WTC11 (cell line): ENCODE results near the gene FYN. TPM values are rescaled to one million over a fixed set of nuclear protein-coding genes. Genes with fewer than 3 reads are reported as not detected.

ENCODE experiments used
- ATAC-seq: fragments of 200-7000 bp; cut with Tn5 transposase; 2 replicates; pipeline ENCODE4 v1.10.0; 2021; ENCODE audit warnings: mild to moderate bottlenecking, moderate library complexity
- CTCF ChIA-PET: fragments of 300-600 bp; sonication (Branson Sonifier 250); formaldehyde crosslinking; loops from one replicate; lab custom pipeline; 2021; ENCODE audit warnings: antibody characterized with exemption; lab: Charles Lee
- POLR2A ChIA-PET: fragments of 350-600 bp; sonication (Branson Sonifier 250); formaldehyde crosslinking; loops from one replicate; lab custom pipeline; 2021; ENCODE audit warnings: antibody characterized with exemption; lab: Charles Lee
- DNase-seq: peaks from one replicate; pipeline ENCODE4 v3.0.0; 2021; ENCODE audit warnings: low spot score
- H3K27ac Mint-ChIP-seq: 2 replicates; pipeline ENCODE4 v1.8.0; 2021; ENCODE audit warnings: mixed read lengths
- H3K27me3 Mint-ChIP-seq: 2 replicates; pipeline ENCODE4 v1.8.0; 2021; ENCODE audit warnings: low read depth, mild to moderate bottlenecking, moderate library complexity, mixed read lengths
- H3K36me3 Mint-ChIP-seq: 2 replicates; pipeline ENCODE4 v1.8.0; 2021; ENCODE audit warnings: mixed read lengths
- H3K4me1 Mint-ChIP-seq: 2 replicates; pipeline ENCODE4 v1.8.0; 2022; ENCODE audit warnings: mixed read lengths
- H3K4me3 Mint-ChIP-seq: 2 replicates; pipeline ENCODE4 v1.8.0; 2021; ENCODE audit warnings: mild to moderate bottlenecking, moderate library complexity, mixed read lengths
- H3K9me3 Mint-ChIP-seq: 2 replicates; pipeline ENCODE4 v1.8.0; 2021; ENCODE audit warnings: mixed read lengths
- CBFB ChIP-seq: sonication (generic); formaldehyde crosslinking; IDR thresholded peaks from 2 replicates; pipeline ENCODE4 v1.8.1; 2022; ENCODE audit warnings: mild to moderate bottlenecking, low read depth, missing genetic modification reagents
- CREM ChIP-seq: sonication (generic); formaldehyde crosslinking; IDR thresholded peaks from 2 replicates; pipeline ENCODE4 v1.8.1; 2022; ENCODE audit warnings: mild to moderate bottlenecking, missing genetic modification reagents, moderate library complexity
- ELF4 ChIP-seq: sonication (generic); formaldehyde crosslinking; IDR thresholded peaks from 2 replicates; pipeline ENCODE4 v1.8.1; 2022; ENCODE audit warnings: low read depth, mild to moderate bottlenecking, moderate library complexity, missing genetic modification reagents
- FOXP4 ChIP-seq: sonication (generic); formaldehyde crosslinking; IDR thresholded peaks from 2 replicates; pipeline ENCODE4 v1.8.0; 2022; ENCODE audit warnings: mild to moderate bottlenecking, missing genetic modification reagents
- IRF2 ChIP-seq: sonication (generic); formaldehyde crosslinking; IDR thresholded peaks from 2 replicates; pipeline ENCODE4 v1.8.0; 2022; ENCODE audit warnings: low read depth, missing genetic modification reagents, borderline replicate concordance
- JAZF1 ChIP-seq: fragments of 250-450 bp; sonication (Bioruptor Pico); IDR thresholded peaks from 2 replicates; pipeline ENCODE4 v1.9.0; 2021; ENCODE audit warnings: moderate library complexity, mild to moderate bottlenecking, inconsistent platforms
- JUN ChIP-seq: sonication (generic); formaldehyde crosslinking; IDR thresholded peaks from 2 replicates; pipeline ENCODE4 v1.8.0; 2023; ENCODE audit warnings: mild to moderate bottlenecking, missing genetic modification reagents
- RELA ChIP-seq: sonication (generic); formaldehyde crosslinking; IDR thresholded peaks from 2 replicates; pipeline ENCODE4 v1.8.1; 2022; ENCODE audit warnings: missing genetic modification reagents, mild to moderate bottlenecking, borderline replicate concordance
- TCF7 ChIP-seq: sonication (generic); formaldehyde crosslinking; IDR thresholded peaks from 2 replicates; pipeline ENCODE4 v1.8.0; 2022; ENCODE audit warnings: mild to moderate bottlenecking, low read depth, missing genetic modification reagents, moderate library complexity
- ZNF671 ChIP-seq: fragments of 250-450 bp; sonication (Bioruptor Pico); IDR thresholded peaks from 2 replicates; pipeline ENCODE4 v1.8.0; 2021; ENCODE audit warnings: mild to moderate bottlenecking
- total RNA-seq: library from RNA; stranded (reverse); gene quantifications from 3 replicates; pipeline ENCODE4 v1.2.3, GENCODE V29; 2021
- TF ChIP-seq, protein P1 (sequence below): sonication (generic); formaldehyde crosslinking; IDR thresholded peaks from 2 replicates; pipeline ENCODE4 v1.8.0; 2022; ENCODE audit warnings: mild to moderate bottlenecking, missing genetic modification reagents
- TF ChIP-seq, protein P2 (sequence below): sonication (generic); formaldehyde crosslinking; IDR thresholded peaks from 2 replicates; pipeline ENCODE4 v1.8.0; 2023; ENCODE audit warnings: missing genetic modification reagents
- TF ChIP-seq, protein P3 (sequence below): fragments of 250-450 bp; sonication (Bioruptor Pico); IDR thresholded peaks from 2 replicates; pipeline ENCODE4 v1.9.0; 2021; ENCODE audit warnings: mild to moderate bottlenecking
- TF ChIP-seq, protein P4 (sequence below): sonication (generic); formaldehyde crosslinking; IDR thresholded peaks from 2 replicates; pipeline ENCODE4 v1.8.0; 2023; ENCODE audit warnings: mild to moderate bottlenecking, missing genetic modification reagents
- TF ChIP-seq, protein P5 (sequence below): sonication (generic); formaldehyde crosslinking; IDR thresholded peaks from 2 replicates; pipeline ENCODE4 v1.8.0; 2023; ENCODE audit warnings: missing genetic modification reagents, mild to moderate bottlenecking, borderline replicate concordance

Gene FYN
- total RNA-seq, 1 experiment from 2014 or later: 63.9 TPM

GRCh38 chr6:111800821-111801220 lies 72.4 kb downstream of the FYN start:
- POLR2A ChIA-PET: no interaction called here
- H3K27ac Mint-ChIP-seq: no peak overlapping the region
- H3K36me3 Mint-ChIP-seq: no peaks in the 10 kb centered on the region
- H3K9me3 Mint-ChIP-seq: no peaks in the 10 kb centered on the region
- H3K4me3 Mint-ChIP-seq: no peak overlapping the region
- no peak for TF ChIP-seq ZNF671
- TF ChIP-seq CBFB (CRISPR knock-in tag): no peak
- no peak for TF ChIP-seq ELF4 (CRISPR knock-in tag)
- TF ChIP-seq FOXP4 (CRISPR knock-in tag): no peak
- TF ChIP-seq, protein P1, sequence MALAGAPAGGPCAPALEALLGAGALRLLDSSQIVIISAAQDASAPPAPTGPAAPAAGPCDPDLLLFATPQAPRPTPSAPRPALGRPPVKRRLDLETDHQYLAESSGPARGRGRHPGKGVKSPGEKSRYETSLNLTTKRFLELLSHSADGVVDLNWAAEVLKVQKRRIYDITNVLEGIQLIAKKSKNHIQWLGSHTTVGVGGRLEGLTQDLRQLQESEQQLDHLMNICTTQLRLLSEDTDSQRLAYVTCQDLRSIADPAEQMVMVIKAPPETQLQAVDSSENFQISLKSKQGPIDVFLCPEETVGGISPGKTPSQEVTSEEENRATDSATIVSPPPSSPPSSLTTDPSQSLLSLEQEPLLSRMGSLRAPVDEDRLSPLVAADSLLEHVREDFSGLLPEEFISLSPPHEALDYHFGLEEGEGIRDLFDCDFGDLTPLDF (CRISPR knock-in tag): no peak
- no peak for TF ChIP-seq TCF7 (CRISPR knock-in tag)
- no peak for TF ChIP-seq IRF2 (CRISPR knock-in tag)
- no peak for TF ChIP-seq JAZF1 (CRISPR knock-in tag)
- TF ChIP-seq, protein P2, sequence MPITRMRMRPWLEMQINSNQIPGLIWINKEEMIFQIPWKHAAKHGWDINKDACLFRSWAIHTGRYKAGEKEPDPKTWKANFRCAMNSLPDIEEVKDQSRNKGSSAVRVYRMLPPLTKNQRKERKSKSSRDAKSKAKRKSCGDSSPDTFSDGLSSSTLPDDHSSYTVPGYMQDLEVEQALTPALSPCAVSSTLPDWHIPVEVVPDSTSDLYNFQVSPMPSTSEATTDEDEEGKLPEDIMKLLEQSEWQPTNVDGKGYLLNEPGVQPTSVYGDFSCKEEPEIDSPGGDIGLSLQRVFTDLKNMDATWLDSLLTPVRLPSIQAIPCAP: no peak
- TF ChIP-seq, protein P3, sequence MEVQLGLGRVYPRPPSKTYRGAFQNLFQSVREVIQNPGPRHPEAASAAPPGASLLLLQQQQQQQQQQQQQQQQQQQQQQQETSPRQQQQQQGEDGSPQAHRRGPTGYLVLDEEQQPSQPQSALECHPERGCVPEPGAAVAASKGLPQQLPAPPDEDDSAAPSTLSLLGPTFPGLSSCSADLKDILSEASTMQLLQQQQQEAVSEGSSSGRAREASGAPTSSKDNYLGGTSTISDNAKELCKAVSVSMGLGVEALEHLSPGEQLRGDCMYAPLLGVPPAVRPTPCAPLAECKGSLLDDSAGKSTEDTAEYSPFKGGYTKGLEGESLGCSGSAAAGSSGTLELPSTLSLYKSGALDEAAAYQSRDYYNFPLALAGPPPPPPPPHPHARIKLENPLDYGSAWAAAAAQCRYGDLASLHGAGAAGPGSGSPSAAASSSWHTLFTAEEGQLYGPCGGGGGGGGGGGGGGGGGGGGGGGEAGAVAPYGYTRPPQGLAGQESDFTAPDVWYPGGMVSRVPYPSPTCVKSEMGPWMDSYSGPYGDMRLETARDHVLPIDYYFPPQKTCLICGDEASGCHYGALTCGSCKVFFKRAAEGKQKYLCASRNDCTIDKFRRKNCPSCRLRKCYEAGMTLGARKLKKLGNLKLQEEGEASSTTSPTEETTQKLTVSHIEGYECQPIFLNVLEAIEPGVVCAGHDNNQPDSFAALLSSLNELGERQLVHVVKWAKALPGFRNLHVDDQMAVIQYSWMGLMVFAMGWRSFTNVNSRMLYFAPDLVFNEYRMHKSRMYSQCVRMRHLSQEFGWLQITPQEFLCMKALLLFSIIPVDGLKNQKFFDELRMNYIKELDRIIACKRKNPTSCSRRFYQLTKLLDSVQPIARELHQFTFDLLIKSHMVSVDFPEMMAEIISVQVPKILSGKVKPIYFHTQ (CRISPR knock-in tag): no peak
- TF ChIP-seq, protein P4, sequence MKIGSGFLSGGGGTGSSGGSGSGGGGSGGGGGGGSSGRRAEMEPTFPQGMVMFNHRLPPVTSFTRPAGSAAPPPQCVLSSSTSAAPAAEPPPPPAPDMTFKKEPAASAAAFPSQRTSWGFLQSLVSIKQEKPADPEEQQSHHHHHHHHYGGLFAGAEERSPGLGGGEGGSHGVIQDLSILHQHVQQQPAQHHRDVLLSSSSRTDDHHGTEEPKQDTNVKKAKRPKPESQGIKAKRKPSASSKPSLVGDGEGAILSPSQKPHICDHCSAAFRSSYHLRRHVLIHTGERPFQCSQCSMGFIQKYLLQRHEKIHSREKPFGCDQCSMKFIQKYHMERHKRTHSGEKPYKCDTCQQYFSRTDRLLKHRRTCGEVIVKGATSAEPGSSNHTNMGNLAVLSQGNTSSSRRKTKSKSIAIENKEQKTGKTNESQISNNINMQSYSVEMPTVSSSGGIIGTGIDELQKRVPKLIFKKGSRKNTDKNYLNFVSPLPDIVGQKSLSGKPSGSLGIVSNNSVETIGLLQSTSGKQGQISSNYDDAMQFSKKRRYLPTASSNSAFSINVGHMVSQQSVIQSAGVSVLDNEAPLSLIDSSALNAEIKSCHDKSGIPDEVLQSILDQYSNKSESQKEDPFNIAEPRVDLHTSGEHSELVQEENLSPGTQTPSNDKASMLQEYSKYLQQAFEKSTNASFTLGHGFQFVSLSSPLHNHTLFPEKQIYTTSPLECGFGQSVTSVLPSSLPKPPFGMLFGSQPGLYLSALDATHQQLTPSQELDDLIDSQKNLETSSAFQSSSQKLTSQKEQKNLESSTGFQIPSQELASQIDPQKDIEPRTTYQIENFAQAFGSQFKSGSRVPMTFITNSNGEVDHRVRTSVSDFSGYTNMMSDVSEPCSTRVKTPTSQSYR: no peak
- TF ChIP-seq, protein P5, sequence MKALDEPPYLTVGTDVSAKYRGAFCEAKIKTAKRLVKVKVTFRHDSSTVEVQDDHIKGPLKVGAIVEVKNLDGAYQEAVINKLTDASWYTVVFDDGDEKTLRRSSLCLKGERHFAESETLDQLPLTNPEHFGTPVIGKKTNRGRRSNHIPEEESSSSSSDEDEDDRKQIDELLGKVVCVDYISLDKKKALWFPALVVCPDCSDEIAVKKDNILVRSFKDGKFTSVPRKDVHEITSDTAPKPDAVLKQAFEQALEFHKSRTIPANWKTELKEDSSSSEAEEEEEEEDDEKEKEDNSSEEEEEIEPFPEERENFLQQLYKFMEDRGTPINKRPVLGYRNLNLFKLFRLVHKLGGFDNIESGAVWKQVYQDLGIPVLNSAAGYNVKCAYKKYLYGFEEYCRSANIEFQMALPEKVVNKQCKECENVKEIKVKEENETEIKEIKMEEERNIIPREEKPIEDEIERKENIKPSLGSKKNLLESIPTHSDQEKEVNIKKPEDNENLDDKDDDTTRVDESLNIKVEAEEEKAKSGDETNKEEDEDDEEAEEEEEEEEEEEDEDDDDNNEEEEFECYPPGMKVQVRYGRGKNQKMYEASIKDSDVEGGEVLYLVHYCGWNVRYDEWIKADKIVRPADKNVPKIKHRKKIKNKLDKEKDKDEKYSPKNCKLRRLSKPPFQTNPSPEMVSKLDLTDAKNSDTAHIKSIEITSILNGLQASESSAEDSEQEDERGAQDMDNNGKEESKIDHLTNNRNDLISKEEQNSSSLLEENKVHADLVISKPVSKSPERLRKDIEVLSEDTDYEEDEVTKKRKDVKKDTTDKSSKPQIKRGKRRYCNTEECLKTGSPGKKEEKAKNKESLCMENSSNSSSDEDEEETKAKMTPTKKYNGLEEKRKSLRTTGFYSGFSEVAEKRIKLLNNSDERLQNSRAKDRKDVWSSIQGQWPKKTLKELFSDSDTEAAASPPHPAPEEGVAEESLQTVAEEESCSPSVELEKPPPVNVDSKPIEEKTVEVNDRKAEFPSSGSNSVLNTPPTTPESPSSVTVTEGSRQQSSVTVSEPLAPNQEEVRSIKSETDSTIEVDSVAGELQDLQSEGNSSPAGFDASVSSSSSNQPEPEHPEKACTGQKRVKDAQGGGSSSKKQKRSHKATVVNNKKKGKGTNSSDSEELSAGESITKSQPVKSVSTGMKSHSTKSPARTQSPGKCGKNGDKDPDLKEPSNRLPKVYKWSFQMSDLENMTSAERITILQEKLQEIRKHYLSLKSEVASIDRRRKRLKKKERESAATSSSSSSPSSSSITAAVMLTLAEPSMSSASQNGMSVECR (CRISPR knock-in tag): no peak
- TF ChIP-seq JUN (CRISPR knock-in tag): no peak
- no peak for TF ChIP-seq CREM (CRISPR knock-in tag)
- no peak for TF ChIP-seq RELA (CRISPR knock-in tag)
- DNase-seq (no peak), ATAC-seq (no peak)
- peaks cover 34% of the 10 kb centered on the region for H3K4me1 Mint-ChIP-seq
- no peaks in the 10 kb centered on the region for H3K27me3 Mint-ChIP-seq
- CTCF ChIA-PET: interaction anchor here (0.6 to 2.1 kb wide), 6 partner anchors 12 to 196 kb away, joined by 3 to 8 read pairs (median 4); no protein-coding TSS in a partner anchor
